GM23248 (cell line): ENCODE data around the gene ASB3. TPM values are rescaled to one million over a fixed set of nuclear protein-coding genes. Genes with fewer than 3 reads are reported as not detected.
"Not testable (repeated sequence)": the region's sequence is repeated elsewhere in the genome, so short reads cannot be mapped to it uniquely, and the experiment has no call there.

Source experiments
- DNase-seq: peaks from one replicate; pipeline ENCODE4 v3.0.0-alpha.2; 2015
- H2AFZ ChIP-seq: fragments of 200-600 bp; sonication (generic); 2 replicates; pipeline ENCODE4 v1.6.1; 2016; ENCODE audit warnings: antibody characterized with exemption
- H3F3A ChIP-seq: fragments of 200-600 bp; sonication (generic); 2 replicates; pipeline ENCODE4 v1.6.1; 2016; ENCODE audit warnings: mild to moderate bottlenecking, antibody characterized with exemption, mixed run types; ENCODE audit not compliant: insufficient read depth
- H3K27ac ChIP-seq: fragments of 200-600 bp; sonication (generic); 2 replicates; pipeline ENCODE4 v1.5.1; 2016; ENCODE audit warnings: mild to moderate bottlenecking
- H3K27me3 ChIP-seq: fragments of 200-600 bp; sonication (generic); replicated peaks from 2 replicates; pipeline ENCODE4 v1.6.1; 2016; ENCODE audit warnings: mild to moderate bottlenecking; ENCODE audit not compliant: insufficient read depth
- H3K36me3 ChIP-seq: fragments of 200-600 bp; sonication (generic); 2 replicates; pipeline ENCODE4 v1.6.1; 2016; ENCODE audit warnings: low read depth, mild to moderate bottlenecking
- H3K4me1 ChIP-seq: fragments of 200-600 bp; sonication (generic); 2 replicates; pipeline ENCODE4 v1.6.1; 2016; ENCODE audit warnings: mild to moderate bottlenecking; ENCODE audit not compliant: insufficient read depth
- H3K4me2 ChIP-seq: fragments of 200-600 bp; sonication (generic); one replicate; pipeline ENCODE4 v1.6.1; 2016; ENCODE audit warnings: mild to moderate bottlenecking; ENCODE audit not compliant: unreplicated experiment
- H3K4me3 ChIP-seq: fragments of 200-600 bp; sonication (generic); 2 replicates; pipeline ENCODE4 v1.5.1; 2016; ENCODE audit warnings: mild to moderate bottlenecking
- H3K79me2 ChIP-seq: fragments of 200-600 bp; sonication (generic); 2 replicates; pipeline ENCODE4 v1.6.1; 2016; ENCODE audit warnings: mild to moderate bottlenecking; ENCODE audit not compliant: insufficient read depth
- H3K9ac ChIP-seq: fragments of 200-600 bp; sonication (generic); 2 replicates; pipeline ENCODE4 v1.6.1; 2016; ENCODE audit warnings: mild to moderate bottlenecking
- H3K9me2 ChIP-seq: fragments of 200-600 bp; sonication (generic); 2 replicates; pipeline ENCODE4 v1.6.1; 2016; ENCODE audit warnings: mixed run types, mild to moderate bottlenecking, moderate library complexity; ENCODE audit not compliant: insufficient read depth
- H3K9me3 ChIP-seq: fragments of 200-600 bp; sonication (generic); one replicate; pipeline ENCODE4 v1.6.1; 2017; ENCODE audit warnings: low read depth
- H4K20me1 ChIP-seq: fragments of 200-600 bp; sonication (generic); 2 replicates; pipeline ENCODE4 v1.6.0; 2016; ENCODE audit not compliant: insufficient read depth
- EZH2 ChIP-seq: fragments of 200-600 bp; sonication (generic); IDR thresholded peaks from 2 replicates; pipeline ENCODE4 v1.6.1; 2018; ENCODE audit warnings: antibody characterized with exemption, mild to moderate bottlenecking; ENCODE audit not compliant: insufficient read depth, poor library complexity, severe bottlenecking
- EZH2phosphoT487 ChIP-seq: fragments of 200-600 bp; sonication (generic); IDR thresholded peaks from 2 replicates; pipeline ENCODE4 v1.6.1; 2018; ENCODE audit warnings: antibody characterized with exemption, moderate library complexity, mild to moderate bottlenecking, low read depth; ENCODE audit not compliant: insufficient read depth
- WGBS, 2 experiments: methylation state at CpG; one replicate each; pipeline ENCODE4 v1.1.6; 2015 to 2017; ENCODE audit warnings: low lambda C conversion rate in 2 of 2, low coverage in 1 of 2; ENCODE audit errors: missing lambda C conversion rate in 2 of 2; 5-methylcytosine and 5-hydroxymethylcytosine counted together
- in situ Hi-C: fragments of 300-500 bp; cut with MboI; formaldehyde crosslinking; loops from 2 replicates; pipeline ENCODE4 v1.15.0; 2020
- polyA plus RNA-seq: library from polyadenylated mRNA; unstranded; fragments of >200 nt; fragmentation: Nextera tagmentation; extraction: Ambion mirVana; gene quantifications from 2 replicates; pipeline ENCODE4 v1.2.1, GENCODE V29; 2016
- total RNA-seq: library from RNA; depleted of rRNA; stranded (reverse); fragments of >200 nt; shearing (Covaris generic); gene quantifications from 2 replicates; pipeline ENCODE4 v1.2.3, GENCODE V29; 2014

Gene ASB3
- total and polyA plus RNA-seq, 2 experiments from 2014 or later = 19.9 to 23.0 TPM

DNA sequence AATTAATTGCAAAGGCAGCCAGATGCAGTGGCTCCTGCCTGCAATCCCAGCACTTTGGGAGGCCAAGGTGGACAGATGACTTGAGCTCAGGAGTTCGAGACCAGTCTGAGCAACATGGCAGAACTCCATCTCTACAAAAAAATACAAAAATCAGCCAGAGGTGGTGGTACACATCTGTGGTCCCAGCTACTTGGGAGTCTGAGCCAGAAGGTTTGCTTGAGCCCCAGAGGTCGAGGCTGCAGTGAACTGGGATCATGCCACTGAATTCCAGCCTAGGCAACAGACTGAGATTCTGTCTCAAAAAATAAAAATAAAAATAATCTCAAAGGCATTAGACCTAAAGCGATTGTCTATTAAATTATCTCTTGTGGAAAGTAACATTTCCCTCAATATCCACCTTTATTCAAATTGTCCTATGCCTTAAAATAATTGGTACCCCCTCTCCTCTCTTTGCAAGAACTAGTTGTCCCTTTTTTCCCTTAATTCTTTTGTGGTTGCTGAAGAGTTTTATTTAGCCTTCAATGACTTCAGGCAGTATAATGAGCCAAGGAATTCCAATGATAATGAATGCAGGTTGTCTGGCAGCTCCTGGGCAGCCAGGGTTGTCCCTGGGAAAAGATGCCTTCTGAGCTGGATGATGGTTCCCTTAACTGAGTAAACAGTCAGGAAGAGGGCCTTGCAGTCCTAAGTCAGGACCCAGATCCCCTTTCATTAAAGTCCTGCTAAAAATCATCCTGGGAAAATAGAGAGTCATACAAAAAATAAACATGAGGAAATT lies 40.8 kb upstream of the ASB3 start:
- Histone ChIP-seq H3K36me3 (no peaks in the 10 kb centered on the region), H3K9me3 (no peaks in the 10 kb centered on the region), H3K4me3 (no peak overlapping the region), H3K4me2 (no peak overlapping the region), H2AFZ (no peak overlapping the region), H3F3A (peaks cover 10% of the 10 kb centered on the region; the same call in 1 of the 2 replicates), H3K79me2 (no peaks in the 10 kb centered on the region), H3K27me3 (no peaks in the 10 kb centered on the region), H3K9ac (no peak overlapping the region), H3K9me2 (no peaks in the 10 kb centered on the region), H3K4me1 (no peaks in the 10 kb centered on the region), H3K27ac (no peak overlapping the region), H4K20me1 (no peaks in the 10 kb centered on the region)
- 69 to 82% methylated on average over 3 of the region's 3 CpGs for WGBS, 2 experiments
- no peak for TF ChIP-seq EZH2phosphoT487
- TF ChIP-seq EZH2 = no peak
- no peak for DNase-seq
- in situ Hi-C loops = no loop called here

- TF ChIP-seq EZH2 (no peak), EZH2phosphoT487 (no peak)
- H3K4me3 ChIP-seq = no peak overlapping the region
- no peaks in the 10 kb centered on the region for H3K9me3 ChIP-seq
- H3K4me2 ChIP-seq = no peak overlapping the region
- H3F3A ChIP-seq = peaks cover 10% of the 10 kb centered on the region; the same call in 1 of the 2 replicates
- 47 to 50% methylated on average over 3 of the region's 3 CpGs for WGBS, 2 experiments
- no peaks in the 10 kb centered on the region for H3K79me2 ChIP-seq
- in situ Hi-C loops = no loop called here
- no peaks in the 10 kb centered on the region for H3K36me3 ChIP-seq
- no peak overlapping the region for H2AFZ ChIP-seq
- no peak overlapping the region for H3K27ac ChIP-seq
- H3K27me3 ChIP-seq = no peaks in the 10 kb centered on the region
- no peaks in the 10 kb centered on the region for H3K4me1 ChIP-seq
- no peaks in the 10 kb centered on the region for H4K20me1 ChIP-seq
- H3K9me2 ChIP-seq = no peaks in the 10 kb centered on the region
- no peak overlapping the region for H3K9ac ChIP-seq
- peak; percentile 19 for DNase-seq
Observed at GRCh38 chr2:53826587-53827397, 40.0 kb upstream of the ASB3 start.

DNA sequence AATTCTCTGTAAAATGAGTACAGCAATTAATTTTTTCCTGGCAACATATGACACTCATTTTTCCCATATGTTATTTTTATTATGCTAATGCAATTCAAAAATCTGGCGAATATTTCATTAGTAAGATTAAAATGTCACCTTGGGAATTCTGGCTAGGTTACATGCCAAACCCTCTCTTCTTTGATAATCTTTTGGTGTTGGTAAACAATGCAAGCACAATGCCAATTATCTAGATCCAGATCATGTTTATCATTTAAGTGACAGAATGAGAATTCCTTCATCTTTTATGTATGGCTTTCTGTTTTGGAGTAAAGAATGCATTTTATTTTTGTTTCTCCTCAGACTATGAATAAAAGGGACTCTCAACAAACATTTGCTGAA lies 39.3 kb upstream of the ASB3 start:
- TF ChIP-seq EZH2 = no peak
- TF ChIP-seq EZH2phosphoT487 = no peak
- Histone ChIP-seq H3F3A (peaks cover 10% of the 10 kb centered on the region; the same call in 1 of the 2 replicates), H3K36me3 (no peaks in the 10 kb centered on the region), H3K79me2 (no peaks in the 10 kb centered on the region), H3K4me2 (no peak overlapping the region), H3K27me3 (no peaks in the 10 kb centered on the region), H3K4me1 (no peaks in the 10 kb centered on the region), H3K9me3 (no peaks in the 10 kb centered on the region), H3K4me3 (no peak overlapping the region), H4K20me1 (no peaks in the 10 kb centered on the region), H3K9me2 (no peaks in the 10 kb centered on the region), H2AFZ (no peak overlapping the region), H3K9ac (no peak overlapping the region), H3K27ac (no peak overlapping the region)
- in situ Hi-C loops = no loop called here
- 47 to 48% methylated on average over 1 of the region's 1 CpG for WGBS, 2 experiments
- DNase-seq = no peak

DNA sequence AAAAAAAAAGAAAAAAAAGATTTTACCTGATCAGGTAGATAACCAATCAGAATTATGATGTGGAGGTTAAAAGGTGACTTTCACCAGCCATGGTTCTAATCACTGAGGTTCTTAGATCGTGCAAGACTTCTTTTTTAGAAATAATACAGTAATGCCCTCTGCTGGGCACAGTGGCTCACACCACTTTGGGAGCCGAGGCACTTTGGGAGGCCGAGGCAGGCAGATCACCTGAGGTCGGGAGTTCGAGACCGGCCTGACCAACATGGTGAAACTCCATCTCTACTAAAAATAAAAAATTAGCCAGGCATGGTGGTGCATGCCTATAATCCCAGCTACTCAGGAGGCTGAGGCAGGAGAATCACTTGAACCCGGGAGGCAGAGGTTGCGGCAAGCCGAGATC lies 36.9 kb upstream of the ASB3 start:
- H3K27me3 ChIP-seq, H3K9ac ChIP-seq, in situ Hi-C loops, H3K36me3 ChIP-seq, DNase-seq, H3K79me2 ChIP-seq, H4K20me1 ChIP-seq, H2AFZ ChIP-seq, H3K4me2 ChIP-seq, H3K27ac ChIP-seq, H3K9me2 ChIP-seq, H3K4me3 ChIP-seq, H3K9me3 ChIP-seq, H3K4me1 ChIP-seq: not testable (repeated sequence)
- WGBS, 2 experiments = 92 to 94% methylated on average over 9 of the region's 9 CpGs
- H3F3A ChIP-seq = peaks cover 10% of the 10 kb centered on the region; the same call in 1 of the 2 replicates
